Stimulated activated effector memory CD8-positive, alpha-beta T cell treated with anti-CD3 and anti-CD28 coated beads, Interleukin-12 subunit alpha, Interleukin-12 subunit beta, amount 100 ng/mL, for 72 hours (primary cell): ENCODE measurements around the gene NANOGP8.
"Not testable (repeated sequence)": the region's sequence is repeated elsewhere in the genome, so short reads cannot be mapped to it uniquely, and the experiment has no call there.

Experiments used
- ATAC-seq: fragments of 150-1000 bp; cut with Tn5 transposase; 2 replicates; pipeline ENCODE4 v1.10.0; 2021
- DNase-seq, 2 donors: peaks; one replicate each; pipeline ENCODE4 v3.0.0; 2021 to 2022; ENCODE audit warnings: low spot score in 2 of 2
- H3K27ac Mint-ChIP-seq: one replicate; pipeline ENCODE4 v1.8.0; 2022; ENCODE audit warnings: mild to moderate bottlenecking, mixed read lengths
- H3K36me3 Mint-ChIP-seq: one replicate; pipeline ENCODE4 v1.8.0; 2022; ENCODE audit warnings: mild to moderate bottlenecking, mixed read lengths
- H3K4me1 Mint-ChIP-seq: one replicate; pipeline ENCODE4 v1.8.0; 2022; ENCODE audit warnings: mixed read lengths
- H3K4me3 Mint-ChIP-seq: one replicate; pipeline ENCODE4 v1.8.0; 2022; ENCODE audit warnings: mild to moderate bottlenecking, mixed read lengths
- H3K9me3 Mint-ChIP-seq: one replicate; pipeline ENCODE4 v1.8.0; 2022; ENCODE audit warnings: mixed read lengths

Gene NANOGP8

GRCh38 chr15:35107561-35107960, 22.5 kb upstream of the NANOGP8 start:
- Mint-ChIP-seq H3K9me3 (no peaks in the 10 kb centered on the region), H3K27ac (no peak overlapping the region), H3K36me3 (no peaks in the 10 kb centered on the region), H3K4me3 (no peak overlapping the region), H3K4me1 (no peaks in the 10 kb centered on the region)
- DNase-seq (no peak), ATAC-seq (no peak)

- Mint-ChIP-seq H3K4me3 (no peak overlapping the region), H3K27ac (no peak overlapping the region), H3K9me3 (no peaks in the 10 kb centered on the region), H3K4me1 (no peaks in the 10 kb centered on the region), H3K36me3 (no peaks in the 10 kb centered on the region)
- DNase-seq = no peak
- no peak for ATAC-seq
Measured at GRCh38 chr15:35107122-35107521, 22.0 kb upstream of the NANOGP8 start.

- DNase-seq = no peak
- H3K4me3 Mint-ChIP-seq = no peak overlapping the region
Measured at GRCh38 chr15:35104526-35105147, 19.5 kb upstream of the NANOGP8 start.

GRCh38 chr15:35102186-35102585, 17.1 kb upstream of the NANOGP8 start:
- H3K4me3 Mint-ChIP-seq = no peak overlapping the region
- ATAC-seq (no peak), DNase-seq (no peak)
- H3K36me3 Mint-ChIP-seq = no peaks in the 10 kb centered on the region
- no peak overlapping the region for H3K27ac Mint-ChIP-seq
- no peaks in the 10 kb centered on the region for H3K9me3 Mint-ChIP-seq
- H3K4me1 Mint-ChIP-seq = no peaks in the 10 kb centered on the region

More at GRCh38 chr15:35104526-35105147, 19.5 kb upstream of the NANOGP8 start:
- H3K4me1 Mint-ChIP-seq = no peaks in the 10 kb centered on the region
- no peak overlapping the region for H3K27ac Mint-ChIP-seq
- ATAC-seq = no peak
- H3K9me3 Mint-ChIP-seq = no peaks in the 10 kb centered on the region
- H3K36me3 Mint-ChIP-seq = no peaks in the 10 kb centered on the region

- H3K36me3 Mint-ChIP-seq = no peaks in the 10 kb centered on the region
- no peaks in the 10 kb centered on the region for H3K9me3 Mint-ChIP-seq
- H3K27ac Mint-ChIP-seq = no peak overlapping the region
- no peaks in the 10 kb centered on the region for H3K4me1 Mint-ChIP-seq
- ATAC-seq (no peak), DNase-seq (no peak)
- H3K4me3 Mint-ChIP-seq = no peak overlapping the region
Measured at GRCh38 chr15:35101335-35101734, 16.2 kb upstream of the NANOGP8 start.

DNA sequence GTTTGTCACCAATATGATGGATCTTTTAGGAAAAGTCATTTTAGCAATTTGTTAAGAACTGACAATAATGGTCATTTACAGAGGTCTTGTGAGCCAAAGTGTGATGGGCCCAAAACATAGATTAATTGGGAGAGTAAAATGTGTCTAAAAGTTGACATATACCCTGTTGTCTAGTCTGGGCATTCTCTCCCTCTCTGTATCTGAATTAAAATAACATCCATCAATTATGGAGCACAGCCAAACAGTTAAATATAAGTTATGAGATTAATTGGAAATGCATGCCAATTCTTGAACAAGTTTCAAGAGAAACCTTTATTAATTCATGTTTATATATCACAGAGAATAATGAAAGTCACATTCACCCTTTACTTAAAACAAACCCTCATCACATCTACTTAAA, 13.6 kb upstream of the NANOGP8 start:
- Mint-ChIP-seq H3K9me3 (no peaks in the 10 kb centered on the region), H3K27ac (no peak overlapping the region), H3K4me3 (no peak overlapping the region), H3K4me1 (no peaks in the 10 kb centered on the region), H3K36me3 (no peaks in the 10 kb centered on the region)
- no peak for DNase-seq
- ATAC-seq = no peak

- ATAC-seq (no peak), DNase-seq (no peak)
- Mint-ChIP-seq H3K36me3 (no peaks in the 10 kb centered on the region), H3K27ac (no peak overlapping the region), H3K9me3 (no peaks in the 10 kb centered on the region), H3K4me3 (no peak overlapping the region), H3K4me1 (no peaks in the 10 kb centered on the region)
Measured at GRCh38 chr15:35095941-35096340, 10.8 kb upstream of the NANOGP8 start.

DNA sequence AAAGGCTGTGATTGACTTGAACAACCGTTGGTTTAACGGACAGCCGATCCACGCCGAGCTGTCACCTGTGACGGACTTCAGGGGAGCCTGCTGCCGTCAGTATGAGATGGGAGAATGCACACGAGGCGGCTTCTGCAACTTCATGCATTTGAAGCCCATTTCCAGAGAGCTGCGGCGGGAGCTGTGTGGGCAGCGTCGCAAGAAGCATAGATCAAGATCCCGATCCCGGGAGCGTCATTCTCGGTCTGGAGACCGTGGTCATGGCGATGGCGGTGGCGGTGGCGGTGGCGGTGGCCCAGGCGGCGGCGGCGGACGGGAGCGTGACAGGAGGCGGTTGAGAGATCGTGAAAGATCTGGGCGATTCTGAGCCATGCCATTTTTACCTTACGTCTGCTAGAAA, 7.8 kb upstream of the NANOGP8 start:
- ATAC-seq (no peak), DNase-seq (no peak)
- H3K4me1 Mint-ChIP-seq = no peaks in the 10 kb centered on the region
- H3K36me3 Mint-ChIP-seq = no peaks in the 10 kb centered on the region
- H3K27ac Mint-ChIP-seq = no peak overlapping the region
- H3K4me3 Mint-ChIP-seq = no peak overlapping the region
- H3K9me3 Mint-ChIP-seq = no peaks in the 10 kb centered on the region

- Mint-ChIP-seq H3K9me3 (no peaks in the 10 kb centered on the region), H3K4me1 (no peaks in the 10 kb centered on the region), H3K27ac (no peak overlapping the region), H3K4me3 (no peak overlapping the region), H3K36me3 (no peaks in the 10 kb centered on the region)
- DNase-seq (no peak), ATAC-seq (no peak)
Measured at GRCh38 chr15:35092311-35092710, 7.2 kb upstream of the NANOGP8 start.

DNA sequence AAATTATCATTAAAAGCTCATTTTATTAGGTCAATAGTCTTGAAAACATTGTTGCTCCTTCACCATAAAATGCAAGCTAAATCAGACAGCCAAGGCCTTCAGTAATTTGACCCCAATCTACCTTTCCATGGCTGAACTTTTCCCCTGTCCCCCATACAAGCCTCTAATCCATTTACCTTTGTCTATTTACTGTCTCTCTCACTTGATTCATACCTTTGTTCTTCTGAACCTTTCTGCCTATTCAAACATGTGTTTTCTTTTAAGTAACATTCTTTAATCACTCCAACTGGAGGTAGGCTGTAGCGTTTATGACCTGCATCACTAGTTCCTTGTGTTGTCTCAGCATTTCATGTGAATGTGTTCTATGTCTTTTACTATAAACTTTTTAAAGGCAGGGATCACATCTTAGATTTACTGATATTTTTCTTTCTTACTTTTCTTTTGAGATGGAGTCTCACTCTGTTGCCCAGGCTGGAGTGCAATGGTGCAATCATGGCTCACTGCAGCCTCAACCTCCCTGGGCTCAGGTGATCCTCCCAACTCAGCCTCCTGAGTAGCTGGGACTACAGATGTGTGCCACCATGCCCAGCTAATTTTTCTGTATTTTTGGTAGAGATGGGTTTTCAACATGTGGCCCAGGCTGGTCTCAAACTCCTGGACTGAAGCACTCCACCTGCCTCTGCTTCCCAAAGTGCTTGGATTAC, 5.2 kb upstream of the NANOGP8 start:
- no peaks in the 10 kb centered on the region for H3K36me3 Mint-ChIP-seq
- H3K27ac Mint-ChIP-seq = no peak overlapping the region
- no peaks in the 10 kb centered on the region for H3K9me3 Mint-ChIP-seq
- H3K4me1 Mint-ChIP-seq = no peaks in the 10 kb centered on the region
- H3K4me3 Mint-ChIP-seq = no peak overlapping the region
- ATAC-seq (no peak), DNase-seq (no peak)

- no peak for DNase-seq
- no peak overlapping the region for H3K27ac Mint-ChIP-seq
- no peak overlapping the region for H3K4me3 Mint-ChIP-seq
- H3K9me3 Mint-ChIP-seq = no peaks in the 10 kb centered on the region
- no peaks in the 10 kb centered on the region for H3K4me1 Mint-ChIP-seq
- ATAC-seq = no peak
- no peaks in the 10 kb centered on the region for H3K36me3 Mint-ChIP-seq
Measured at GRCh38 chr15:35089551-35089950, 4.5 kb upstream of the NANOGP8 start.

DNA sequence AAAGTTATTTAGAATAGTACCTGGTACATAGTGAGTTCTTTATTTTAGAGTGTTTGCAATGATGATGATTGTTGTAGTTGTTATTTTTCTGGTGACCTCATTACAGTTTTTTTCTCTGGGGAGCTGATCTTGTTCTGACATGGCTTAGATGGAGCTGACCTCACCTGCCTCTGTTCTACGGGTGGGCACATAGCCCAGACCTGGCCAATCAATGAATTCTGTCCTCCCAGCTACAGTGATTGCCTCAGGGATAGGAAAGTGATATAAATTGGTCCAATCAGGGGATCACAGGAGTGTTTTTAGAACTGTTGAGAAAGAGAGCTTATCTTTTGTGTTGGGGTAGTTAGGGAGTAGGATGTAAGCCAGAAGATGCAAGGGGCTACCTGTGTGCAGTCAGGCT, 3.2 kb upstream of the NANOGP8 start:
- Mint-ChIP-seq H3K36me3 (no peaks in the 10 kb centered on the region), H3K9me3 (no peaks in the 10 kb centered on the region)

DNA sequence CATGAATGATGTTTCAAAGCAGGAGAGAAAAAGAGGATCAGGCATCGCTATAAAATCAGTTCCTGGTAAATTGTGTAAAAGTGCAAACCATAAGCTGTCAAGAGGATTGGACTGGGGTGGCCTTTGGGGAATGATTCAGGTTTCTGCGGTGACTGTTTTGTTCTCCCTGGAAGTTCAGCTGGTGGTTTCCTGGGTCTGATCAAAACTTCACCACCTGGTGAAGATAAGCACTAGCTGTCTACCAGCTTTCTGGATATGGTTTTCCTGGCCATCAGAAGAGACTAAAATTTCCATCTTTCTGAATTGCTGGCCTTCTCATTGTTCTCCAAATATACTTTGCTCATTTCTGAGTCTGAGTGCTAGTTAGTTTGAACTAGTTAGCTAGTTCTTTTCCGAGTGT, 2.7 kb upstream of the NANOGP8 start:
- Mint-ChIP-seq H3K36me3 (no peaks in the 10 kb centered on the region), H3K4me1 (no peaks in the 10 kb centered on the region), H3K27ac (no peak overlapping the region), H3K9me3 (no peaks in the 10 kb centered on the region), H3K4me3 (no peak overlapping the region)
- no peak for DNase-seq
- no peak for ATAC-seq

More for the DNA sequence above, 3.2 kb upstream of the NANOGP8 start:
- no peak for DNase-seq
- H3K4me3 Mint-ChIP-seq = no peak overlapping the region
- no peak for ATAC-seq
- no peaks in the 10 kb centered on the region for H3K4me1 Mint-ChIP-seq
- H3K27ac Mint-ChIP-seq = no peak overlapping the region

- ATAC-seq, H3K4me1 Mint-ChIP-seq, H3K36me3 Mint-ChIP-seq, H3K4me3 Mint-ChIP-seq, H3K27ac Mint-ChIP-seq, DNase-seq, H3K9me3 Mint-ChIP-seq: not testable (repeated sequence)
Measured at GRCh38 chr15:35082371-35083348, 2.4 kb downstream of the NANOGP8 start.

- not testable (repeated sequence) for H3K27ac Mint-ChIP-seq, H3K4me3 Mint-ChIP-seq, H3K4me1 Mint-ChIP-seq, H3K36me3 Mint-ChIP-seq, ATAC-seq, H3K9me3 Mint-ChIP-seq
- DNase-seq = peak in 1 of 2 donors; percentile 2
Measured at GRCh38 chr15:35081626-35082365, 3.3 kb downstream of the NANOGP8 start.
